SK-N-SH (cell line): Measurements from ENCODE around the gene CLVS2.

ENCODE experiments used
- TAF1 ChIP-seq: IDR thresholded peaks from 2 replicates; pipeline ENCODE4 v1.6.1; 2012; ENCODE audit warnings: low read depth, mild to moderate bottlenecking, low read length, moderate library complexity, borderline replicate concordance
- TF ChIP-seq, protein P1 (sequence below): fragments of 200-600 bp; sonication (generic); IDR thresholded peaks from 2 replicates; pipeline ENCODE4 v1.6.1; 2017; ENCODE audit warnings: antibody characterized with exemption, mild to moderate bottlenecking, moderate library complexity

DNA sequence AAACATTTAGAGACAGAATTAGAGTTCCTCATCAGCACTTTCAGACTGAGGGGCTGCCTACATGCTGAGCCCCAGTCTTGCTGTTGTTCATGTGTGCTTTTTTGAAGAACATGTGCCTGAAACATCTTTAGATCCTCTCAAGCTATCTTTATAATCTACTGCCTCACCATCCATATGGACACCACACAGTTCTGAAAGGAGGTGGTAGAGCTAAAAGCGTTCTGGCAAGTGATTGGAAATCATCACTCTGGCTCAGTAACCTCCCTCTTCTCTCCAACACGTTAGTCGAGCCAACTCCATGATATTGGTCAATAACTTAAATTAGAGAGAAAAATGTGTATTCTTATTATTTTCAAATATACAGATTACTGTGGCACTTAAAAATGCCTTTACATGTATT, 40.6 kb downstream of the CLVS2 start:
- no peak for TF ChIP-seq TAF1
- TF ChIP-seq, protein P1, sequence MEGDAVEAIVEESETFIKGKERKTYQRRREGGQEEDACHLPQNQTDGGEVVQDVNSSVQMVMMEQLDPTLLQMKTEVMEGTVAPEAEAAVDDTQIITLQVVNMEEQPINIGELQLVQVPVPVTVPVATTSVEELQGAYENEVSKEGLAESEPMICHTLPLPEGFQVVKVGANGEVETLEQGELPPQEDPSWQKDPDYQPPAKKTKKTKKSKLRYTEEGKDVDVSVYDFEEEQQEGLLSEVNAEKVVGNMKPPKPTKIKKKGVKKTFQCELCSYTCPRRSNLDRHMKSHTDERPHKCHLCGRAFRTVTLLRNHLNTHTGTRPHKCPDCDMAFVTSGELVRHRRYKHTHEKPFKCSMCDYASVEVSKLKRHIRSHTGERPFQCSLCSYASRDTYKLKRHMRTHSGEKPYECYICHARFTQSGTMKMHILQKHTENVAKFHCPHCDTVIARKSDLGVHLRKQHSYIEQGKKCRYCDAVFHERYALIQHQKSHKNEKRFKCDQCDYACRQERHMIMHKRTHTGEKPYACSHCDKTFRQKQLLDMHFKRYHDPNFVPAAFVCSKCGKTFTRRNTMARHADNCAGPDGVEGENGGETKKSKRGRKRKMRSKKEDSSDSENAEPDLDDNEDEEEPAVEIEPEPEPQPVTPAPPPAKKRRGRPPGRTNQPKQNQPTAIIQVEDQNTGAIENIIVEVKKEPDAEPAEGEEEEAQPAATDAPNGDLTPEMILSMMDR = no peak
